Measurements from ENCODE around the gene SLC6A1. TPM values are rescaled to one million over a fixed set of nuclear protein-coding genes. Genes with fewer than 3 reads are reported as not detected.
"Not testable (repeated sequence)": the region's sequence is repeated elsewhere in the genome, so short reads cannot be mapped to it uniquely, and the experiment has no call there.

Gene SLC6A1
- total RNA-seq, 1 experiment from 2014 or later: not detected

GRCh38 chr3:11074451-11074850, 81.9 kb downstream of the SLC6A1 start:
- Histone ChIP-seq H3K4ac (ENCODE audit: low read depth, low read length) (no peak overlapping the region), H3K27ac (ENCODE audit: insufficient read length, low read depth, low read length) (no peak overlapping the region), H3K14ac (ENCODE audit: insufficient read depth, low read length) (no peak overlapping the region), H3K4me2 (ENCODE audit: insufficient read depth, insufficient read length, low read length) (no peak overlapping the region), H2AFZ (ENCODE audit: low read length) (no peak overlapping the region), H3K23ac (ENCODE audit: insufficient read length, low read depth, low read length) (no peak overlapping the region), H3K4me1 (ENCODE audit: insufficient read depth, low read length) (no peaks in the 10 kb centered on the region), H4K5ac (ENCODE audit: insufficient read length, low read depth, low read length) (no peak overlapping the region), H2BK5ac (ENCODE audit: insufficient read length, low read length) (no peak overlapping the region), H3K9ac (ENCODE audit: extremely low read depth, insufficient read length, low read length) (no peak overlapping the region), H3K56ac (ENCODE audit: insufficient read length, low read depth, low read length) (no peak overlapping the region), H3K23me2 (ENCODE audit: insufficient read length, low read depth, low read length, poor library complexity, severe bottlenecking) (no peaks in the 10 kb centered on the region), H2BK15ac (ENCODE audit: low read depth, low read length) (no peak overlapping the region), H4K20me1 (ENCODE audit: control insufficient read depth, insufficient read depth, insufficient read length) (no peaks in the 10 kb centered on the region), H3K9me3 (ENCODE audit: control insufficient read depth, low read depth, low read length) (no peaks in the 10 kb centered on the region), H3K27me3 (ENCODE audit: insufficient read depth, low read length) (no peaks in the 10 kb centered on the region), H3K79me1 (ENCODE audit: insufficient read depth, low read depth, low read length, poor library complexity, severe bottlenecking) (no peaks in the 10 kb centered on the region), H3K18ac (ENCODE audit: insufficient read length, low read depth, low read length) (no peak overlapping the region), H2BK120ac (ENCODE audit: low read depth, low read length, poor library complexity, severe bottlenecking) (no peak overlapping the region), H2BK12ac (ENCODE audit: insufficient read length, low read depth, low read length) (no peak overlapping the region), H4K8ac (replicated peaks; ENCODE audit: insufficient read length, low read depth, low read length) (no peak overlapping the region), H2AK5ac (ENCODE audit: insufficient read length, low read length) (no peak overlapping the region), H3T11ph (ENCODE audit: low read length) (no peak overlapping the region), H4K91ac (ENCODE audit: insufficient read length, low read depth, low read length) (no peak overlapping the region), H3K79me2 (ENCODE audit: insufficient read depth, low read length) (no peaks in the 10 kb centered on the region), H2BK20ac (ENCODE audit: low read depth, low read length, poor library complexity, severe bottlenecking) (no peak overlapping the region)
- Mint-ChIP-seq H3K27me3 (ENCODE audit: low read depth) (peaks cover 16% of the 10 kb centered on the region), H3K4me3 (no peak overlapping the region), H3K36me3 (ENCODE audit: insufficient read depth in 1 of 3, low read depth in 3 of 3) (peaks cover 0 to 2% (median 0%) of the 10 kb centered on the region in 3 experiments; a peak in 3 of 7 replicates), H3K27ac (no peak overlapping the region), H3K4me1 (peaks cover 0 to 7% of the 10 kb centered on the region in 2 experiments; a peak in 2 of 4 replicates), H3K9me3 (peaks cover 21 to 32% of the 10 kb centered on the region in 2 experiments)
- DNase-seq: no peak
- WGBS (ENCODE audit: extremely low coverage, insufficient read length, low lambda C conversion rate): 100% methylated on average over 1 of the region's 3 CpGs
- TF ChIP-seq CTCF (conservative IDR thresholded peaks at IDR 0.05): no peak

- not testable (repeated sequence) for H3K27ac Mint-ChIP-seq; H3K23ac ChIP-seq (ENCODE audit: insufficient read length, low read depth, low read length)
Observed at GRCh38 chr3:11075122-11075521, 82.6 kb downstream of the SLC6A1 start.

More at GRCh38 chr3:11075122-11075521, 82.6 kb downstream of the SLC6A1 start:
- not testable (repeated sequence) for H2BK12ac ChIP-seq (ENCODE audit: insufficient read length, low read depth, low read length); H3K14ac ChIP-seq (ENCODE audit: insufficient read depth, low read length); H3T11ph ChIP-seq (ENCODE audit: low read length); DNase-seq; H2BK20ac ChIP-seq (ENCODE audit: low read depth, low read length, poor library complexity, severe bottlenecking); H3K23me2 ChIP-seq (ENCODE audit: insufficient read length, low read depth, low read length, poor library complexity, severe bottlenecking); H3K56ac ChIP-seq (ENCODE audit: insufficient read length, low read depth, low read length); H3K9me3 ChIP-seq (ENCODE audit: control insufficient read depth, low read depth, low read length); H3K4me1 ChIP-seq (ENCODE audit: insufficient read depth, low read length); H4K8ac ChIP-seq (replicated peaks; ENCODE audit: insufficient read length, low read depth, low read length); H3K27ac ChIP-seq (ENCODE audit: insufficient read length, low read depth, low read length); H3K4me2 ChIP-seq (ENCODE audit: insufficient read depth, insufficient read length, low read length); H2BK5ac ChIP-seq (ENCODE audit: insufficient read length, low read length); H4K5ac ChIP-seq (ENCODE audit: insufficient read length, low read depth, low read length); H3K79me1 ChIP-seq (ENCODE audit: insufficient read depth, low read depth, low read length, poor library complexity, severe bottlenecking); H3K4me3 Mint-ChIP-seq; H3K4ac ChIP-seq (ENCODE audit: low read depth, low read length); H4K20me1 ChIP-seq (ENCODE audit: control insufficient read depth, insufficient read depth, insufficient read length); H3K9ac ChIP-seq (ENCODE audit: extremely low read depth, insufficient read length, low read length); H4K91ac ChIP-seq (ENCODE audit: insufficient read length, low read depth, low read length); H3K27me3 ChIP-seq (ENCODE audit: insufficient read depth, low read length); H2BK15ac ChIP-seq (ENCODE audit: low read depth, low read length); H3K4me1 Mint-ChIP-seq; H2AFZ ChIP-seq (ENCODE audit: low read length); H2BK120ac ChIP-seq (ENCODE audit: low read depth, low read length, poor library complexity, severe bottlenecking); H3K36me3 Mint-ChIP-seq (ENCODE audit: insufficient read depth in 1 of 3, low read depth in 3 of 3); H3K18ac ChIP-seq (ENCODE audit: insufficient read length, low read depth, low read length); H2AK5ac ChIP-seq (ENCODE audit: insufficient read length, low read length); H3K79me2 ChIP-seq (ENCODE audit: insufficient read depth, low read length)
- Mint-ChIP-seq H3K9me3 (peaks cover 19 to 31% of the 10 kb centered on the region in 2 experiments), H3K27me3 (ENCODE audit: low read depth) (peaks cover 16% of the 10 kb centered on the region)
- WGBS (ENCODE audit: extremely low coverage, insufficient read length, low lambda C conversion rate): no CpG with 5 or more reads among the region's 2 CpGs
